OCI-LY1 (cell line): ENCODE measurements around the gene NISCH.

ENCODE experiments used
- H2AFZ ChIP-seq: fragments of 200-600 bp; sonication (generic), shearing (Covaris generic); 2 replicates; pipeline ENCODE4 v1.6.0; 2014; ENCODE audit warnings: antibody characterized with exemption, mild to moderate bottlenecking, low read length
- H3F3A ChIP-seq: fragments of 200-600 bp; sonication (generic), shearing (Covaris generic); 2 replicates; pipeline ENCODE4 v1.6.0; 2014; ENCODE audit warnings: mild to moderate bottlenecking, antibody characterized with exemption, low read length, moderate library complexity; ENCODE audit not compliant: insufficient read depth
- H3K27ac ChIP-seq: fragments of 200-600 bp; sonication (generic); 2 replicates; pipeline ENCODE4 v1.5.1; 2014; ENCODE audit warnings: low read length, mixed run types, mild to moderate bottlenecking, low read depth; ENCODE audit not compliant: poor library complexity, severe bottlenecking
- H3K27me3 ChIP-seq: fragments of 200-600 bp; sonication (generic); 2 replicates; pipeline ENCODE4 v1.6.0; 2014; ENCODE audit warnings: antibody characterized with exemption, mild to moderate bottlenecking, low read length, moderate library complexity; ENCODE audit not compliant: insufficient read depth
- H3K36me3 ChIP-seq: fragments of 200-600 bp; sonication (generic); 2 replicates; pipeline ENCODE4 v1.6.1; 2014; ENCODE audit warnings: mild to moderate bottlenecking, antibody characterized with exemption, low read length, moderate library complexity, mixed read lengths; ENCODE audit not compliant: insufficient read depth
- H3K4me1 ChIP-seq: fragments of 200-600 bp; sonication (generic); 2 replicates; pipeline ENCODE4 v1.5.1; 2014; ENCODE audit warnings: mild to moderate bottlenecking, low read length, moderate library complexity; ENCODE audit not compliant: insufficient read depth, severe bottlenecking
- H3K4me2 ChIP-seq: fragments of 200-600 bp; sonication (generic), shearing (Covaris generic); 2 replicates; pipeline ENCODE4 v1.6.1; 2014; ENCODE audit warnings: low read length
- H3K4me3 ChIP-seq: fragments of 200-600 bp; sonication (generic); 2 replicates; pipeline ENCODE4 v1.5.1; 2014; ENCODE audit warnings: low read length, low read depth, mild to moderate bottlenecking, mixed read lengths; ENCODE audit not compliant: poor library complexity, severe bottlenecking
- H3K79me2 ChIP-seq: fragments of 200-600 bp; shearing (Covaris generic); 2 replicates; pipeline ENCODE4 v1.6.1; 2016; ENCODE audit warnings: mixed run types, low read length, mixed read lengths; ENCODE audit not compliant: insufficient read depth
- H3K9ac ChIP-seq: fragments of 200-600 bp; sonication (generic), shearing (Covaris generic); 2 replicates; pipeline ENCODE4 v1.6.1; 2014; ENCODE audit warnings: mild to moderate bottlenecking, low read length, mixed read lengths
- H3K9me2 ChIP-seq: fragments of 200-600 bp; sonication (generic), shearing (Covaris generic); 2 replicates; pipeline ENCODE4 v1.6.1; 2014; ENCODE audit warnings: low read depth, mild to moderate bottlenecking, low read length, mixed read lengths
- H3K9me3 ChIP-seq: fragments of 200-600 bp; shearing (Covaris generic); 2 replicates; pipeline ENCODE4 v1.6.1; 2014; ENCODE audit warnings: low read length, mixed read lengths
- H4K20me1 ChIP-seq: fragments of 200-600 bp; sonication (generic), shearing (Covaris generic); 2 replicates; pipeline ENCODE4 v1.6.0; 2016; ENCODE audit warnings: mild to moderate bottlenecking, low read length; ENCODE audit not compliant: insufficient read depth
- CTCF ChIP-seq: fragments of 200-600 bp; sonication (generic), shearing (Covaris generic); IDR thresholded peaks from 2 replicates; pipeline ENCODE4 v1.5.1; 2017; ENCODE audit warnings: mild to moderate bottlenecking, antibody characterized with exemption, low read length, moderate library complexity, mixed read lengths
- EZH2 ChIP-seq: fragments of 200-600 bp; sonication (generic), shearing (Covaris generic); IDR thresholded peaks from 2 replicates; pipeline ENCODE4 v1.8.0; 2017; ENCODE audit warnings: borderline replicate concordance, mixed run types, mild to moderate bottlenecking, antibody characterized with exemption, low read length, moderate library complexity, mixed read lengths

NISCH gene

DNA sequence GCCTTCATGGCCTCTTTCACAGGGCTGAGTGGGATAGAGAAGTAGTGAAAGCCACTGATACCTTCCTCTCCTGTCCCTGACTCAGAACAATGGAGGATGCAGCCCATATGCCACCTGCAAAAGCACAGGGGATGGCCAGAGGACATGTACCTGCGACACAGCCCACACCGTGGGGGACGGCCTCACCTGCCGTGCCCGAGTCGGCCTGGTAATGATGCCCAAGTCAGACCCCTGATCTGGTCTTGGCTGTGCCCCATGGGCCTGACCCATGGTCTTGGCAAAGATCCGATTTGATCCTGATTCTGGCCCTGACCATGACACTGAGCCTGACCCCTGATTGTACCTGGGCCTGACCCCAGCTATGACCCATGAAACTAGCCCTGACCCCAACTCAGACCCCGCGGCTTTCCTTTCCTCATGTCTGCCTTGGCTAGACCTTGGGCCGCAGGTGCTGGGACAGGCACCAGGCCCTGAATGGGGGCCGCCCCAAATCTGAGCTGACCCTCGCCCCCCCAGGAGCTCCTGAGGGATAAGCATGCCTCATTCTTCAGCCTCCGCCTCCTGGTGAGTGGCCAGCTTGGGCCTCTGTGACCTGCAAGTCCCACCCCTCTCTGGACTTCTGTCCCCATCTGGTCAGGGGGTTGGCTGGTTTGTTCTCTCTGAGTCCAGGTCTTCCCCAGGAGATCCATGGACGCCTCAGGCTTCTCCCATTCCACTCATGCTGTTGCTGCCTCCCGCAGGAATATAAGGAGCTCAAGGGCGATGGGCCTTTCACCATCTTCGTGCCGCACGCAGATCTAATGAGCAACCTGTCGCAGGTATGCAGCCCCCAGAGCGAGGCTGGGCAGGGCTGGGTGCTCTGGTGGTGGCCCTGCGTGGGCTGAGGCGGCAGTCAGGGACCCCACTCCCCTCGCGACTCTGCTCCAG lies 62.7 kb downstream of the NISCH start:
- Histone ChIP-seq H3K4me3 (no peak overlapping the region), H3K9me2 (no peaks in the 10 kb centered on the region), H2AFZ (no peak overlapping the region), H3F3A (no peaks in the 10 kb centered on the region), H3K27me3 (peaks cover 11% of the 10 kb centered on the region; the same call in 1 of the 2 replicates), H3K9ac (no peak overlapping the region), H3K79me2 (no peaks in the 10 kb centered on the region), H3K27ac (no peak overlapping the region), H3K9me3 (no peaks in the 10 kb centered on the region), H3K4me1 (no peaks in the 10 kb centered on the region), H3K36me3 (0 out of 2 replicates have a peak, but pooled peaks cover 4% of the 10 kb centered on the region), H3K4me2 (no peak overlapping the region), H4K20me1 (no peaks in the 10 kb centered on the region)
- TF ChIP-seq EZH2, result no peak
- TF ChIP-seq CTCF, result no peak

DNA sequence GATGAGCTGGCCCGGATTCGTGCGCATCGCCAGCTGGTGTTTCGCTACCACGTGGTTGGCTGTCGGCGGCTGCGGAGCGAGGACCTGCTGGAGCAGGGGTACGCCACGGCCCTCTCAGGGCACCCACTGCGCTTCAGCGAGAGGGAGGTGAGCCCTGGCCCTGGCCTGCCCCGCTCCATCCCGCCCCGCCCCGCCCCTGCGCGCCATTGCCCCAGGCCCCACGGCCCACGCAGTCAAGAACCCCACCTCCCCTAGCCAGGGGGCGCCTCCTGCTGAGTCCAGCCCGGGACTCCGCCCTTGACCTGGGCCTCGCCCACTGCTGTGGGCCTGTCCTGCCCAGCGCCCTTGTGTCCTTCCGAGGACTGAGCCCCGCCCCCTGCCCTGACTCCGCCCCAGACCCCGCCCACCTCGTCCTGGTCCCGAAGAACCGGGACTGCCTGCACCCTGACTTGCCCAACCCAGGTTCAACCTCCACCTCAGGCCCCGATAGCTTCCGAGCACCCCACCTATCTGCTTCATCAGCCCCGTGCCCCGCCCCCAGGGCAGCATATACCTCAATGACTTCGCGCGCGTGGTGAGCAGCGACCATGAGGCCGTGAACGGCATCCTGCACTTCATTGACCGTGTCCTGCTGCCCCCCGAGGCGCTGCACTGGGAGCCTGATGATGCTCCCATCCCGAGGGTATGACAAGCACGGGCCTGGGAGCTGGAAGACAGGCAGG lies 63.5 kb downstream of the NISCH start:
- H3K27ac ChIP-seq, result no peak overlapping the region
- no peaks in the 10 kb centered on the region for H3K79me2 ChIP-seq
- H3F3A ChIP-seq, result no peaks in the 10 kb centered on the region
- peaks cover 9% of the 10 kb centered on the region; the same call in 1 of the 2 replicates for H3K27me3 ChIP-seq
- H3K9me2 ChIP-seq, result no peaks in the 10 kb centered on the region
- no peak overlapping the region for H3K4me3 ChIP-seq
- no peak overlapping the region for H2AFZ ChIP-seq
- H4K20me1 ChIP-seq, result no peaks in the 10 kb centered on the region
- peaks cover 6% of the 10 kb centered on the region for H3K36me3 ChIP-seq
- no peaks in the 10 kb centered on the region for H3K9me3 ChIP-seq
- no peaks in the 10 kb centered on the region for H3K4me1 ChIP-seq
- no peak for TF ChIP-seq EZH2
- TF ChIP-seq CTCF, result no peak
- H3K9ac ChIP-seq, result no peak overlapping the region
- no peak overlapping the region for H3K4me2 ChIP-seq

GRCh38 chr3:52519445-52520140 lies 64.2 kb downstream of the NISCH start:
- Histone ChIP-seq H3F3A (no peaks in the 10 kb centered on the region), H3K27ac (no peak overlapping the region), H3K9me2 (no peaks in the 10 kb centered on the region), H2AFZ (no peak overlapping the region), H3K9ac (no peak overlapping the region), H3K36me3 (peaks cover 13% of the 10 kb centered on the region), H4K20me1 (no peaks in the 10 kb centered on the region), H3K4me2 (no peak overlapping the region), H3K4me3 (no peak overlapping the region), H3K27me3 (peaks cover 8% of the 10 kb centered on the region; the same call in 1 of the 2 replicates), H3K79me2 (no peaks in the 10 kb centered on the region), H3K9me3 (no peaks in the 10 kb centered on the region), H3K4me1 (no peaks in the 10 kb centered on the region)
- TF ChIP-seq EZH2 (no peak), CTCF (no peak)
